Measurements from ENCODE around the gene ITGB1BP2. TPM values are rescaled to one million over a fixed set of nuclear protein-coding genes. Genes with fewer than 3 reads are reported as not detected.
"Not testable (repeated sequence)": the region's sequence is repeated elsewhere in the genome, so short reads cannot be mapped to it uniquely, and the experiment has no call there.

ITGB1BP2 gene
- total RNA-seq, 1 experiment from 2014 or later: 3.7 TPM

DNA sequence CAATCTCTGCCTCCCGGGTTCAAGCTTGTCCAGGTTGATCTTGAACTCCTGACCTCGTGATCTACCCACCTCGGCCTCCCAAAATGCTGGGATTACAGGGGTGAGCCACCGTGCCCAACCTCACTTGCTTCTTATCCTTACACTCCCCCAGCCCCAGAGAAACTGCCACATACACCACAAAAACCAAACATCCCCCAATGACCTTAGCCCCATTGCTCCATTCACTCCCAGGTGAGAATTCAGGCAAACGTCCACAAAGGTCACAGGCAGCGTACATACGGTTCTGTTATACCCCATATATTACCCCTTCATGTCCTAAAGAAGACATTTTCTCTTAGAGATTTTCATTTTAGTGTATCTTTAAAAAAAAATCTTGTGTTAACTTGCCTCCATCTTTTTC, 1.1 kb upstream of the ITGB1BP2 start:
- not testable (repeated sequence) for H3K56ac ChIP-seq (ENCODE audit: insufficient read length, low read depth, low read length); H3K27me3 Mint-ChIP-seq (ENCODE audit: low read depth); H4K20me1 ChIP-seq (ENCODE audit: control insufficient read depth, insufficient read depth, insufficient read length); H3T11ph ChIP-seq (ENCODE audit: low read length); H3K79me1 ChIP-seq (ENCODE audit: insufficient read depth, low read depth, low read length, poor library complexity, severe bottlenecking); H2BK120ac ChIP-seq (ENCODE audit: low read depth, low read length, poor library complexity, severe bottlenecking); H2BK15ac ChIP-seq (ENCODE audit: low read depth, low read length); H2BK12ac ChIP-seq (ENCODE audit: insufficient read length, low read depth, low read length); H4K8ac ChIP-seq (replicated peaks; ENCODE audit: insufficient read length, low read depth, low read length); H3K4me2 ChIP-seq (ENCODE audit: insufficient read depth, insufficient read length, low read length); DNase-seq; H3K23ac ChIP-seq (ENCODE audit: insufficient read length, low read depth, low read length); H2AFZ ChIP-seq (ENCODE audit: low read length); H3K79me2 ChIP-seq (ENCODE audit: insufficient read depth, low read length); H3K9ac ChIP-seq (ENCODE audit: extremely low read depth, insufficient read length, low read length); H3K4me3 Mint-ChIP-seq; H2BK5ac ChIP-seq (ENCODE audit: insufficient read length, low read length); H3K27me3 ChIP-seq (ENCODE audit: insufficient read depth, low read length); H2BK20ac ChIP-seq (ENCODE audit: low read depth, low read length, poor library complexity, severe bottlenecking); H3K18ac ChIP-seq (ENCODE audit: insufficient read length, low read depth, low read length); H3K23me2 ChIP-seq (ENCODE audit: insufficient read length, low read depth, low read length, poor library complexity, severe bottlenecking); H3K27ac ChIP-seq (ENCODE audit: insufficient read length, low read depth, low read length); H4K91ac ChIP-seq (ENCODE audit: insufficient read length, low read depth, low read length); H3K4ac ChIP-seq (ENCODE audit: low read depth, low read length); H3K4me1 ChIP-seq (ENCODE audit: insufficient read depth, low read length); H3K14ac ChIP-seq (ENCODE audit: insufficient read depth, low read length); H2AK5ac ChIP-seq (ENCODE audit: insufficient read length, low read length); H4K5ac ChIP-seq (ENCODE audit: insufficient read length, low read depth, low read length)
- peaks cover 2 to 14% of the 10 kb centered on the region in 2 experiments; a peak in 3 of 4 replicates for H3K4me1 Mint-ChIP-seq
- H3K27ac Mint-ChIP-seq: peak overlapping the region in 2 of 3 experiments; percentile 49 to 72; a peak in 3 of 7 replicates
- peaks cover 68 to 79% of the 10 kb centered on the region in 2 experiments for H3K9me3 Mint-ChIP-seq
- no CpG with 5 or more reads among the region's 7 CpGs for WGBS (ENCODE audit: extremely low coverage, insufficient read length, low lambda C conversion rate)
- peaks cover 38% of the 10 kb centered on the region for H3K9me3 ChIP-seq (ENCODE audit: control insufficient read depth, low read depth, low read length)
- H3K36me3 Mint-ChIP-seq (ENCODE audit: insufficient read depth in 1 of 3, low read depth in 3 of 3): peaks cover 58 to 96% (median 65%) of the 10 kb centered on the region in 3 experiments

Data from H9 (cell line).